ENCODE results near the gene NFATC1.

Gene NFATC1

DNA sequence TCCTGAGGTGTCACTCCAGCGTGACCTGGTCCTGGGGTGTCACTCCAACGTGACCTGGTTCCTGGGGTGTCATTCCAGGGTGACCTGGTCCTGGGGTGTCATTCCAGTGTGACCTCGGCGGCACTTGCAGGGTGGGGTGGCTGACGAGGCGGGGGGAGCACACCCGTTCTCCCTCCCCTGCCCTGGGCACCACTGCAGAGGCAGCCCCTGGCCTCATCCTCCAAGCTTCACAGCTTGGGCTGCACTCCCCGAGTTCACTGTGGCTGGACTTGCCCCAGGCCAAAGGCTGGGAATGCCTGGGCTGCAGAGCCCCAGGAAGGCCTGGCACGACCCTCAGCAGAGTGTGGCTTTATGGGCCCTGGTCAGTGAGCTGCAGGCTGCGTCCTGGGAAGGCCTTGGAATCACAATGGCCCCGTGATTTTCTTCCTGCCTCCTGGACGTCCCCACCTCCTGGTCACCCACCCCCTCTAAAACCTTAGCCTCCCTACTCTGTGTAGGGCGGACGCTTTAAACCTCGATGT is 88.3 kb downstream of the NFATC1 start:
- TF ChIP-seq, protein P1, sequence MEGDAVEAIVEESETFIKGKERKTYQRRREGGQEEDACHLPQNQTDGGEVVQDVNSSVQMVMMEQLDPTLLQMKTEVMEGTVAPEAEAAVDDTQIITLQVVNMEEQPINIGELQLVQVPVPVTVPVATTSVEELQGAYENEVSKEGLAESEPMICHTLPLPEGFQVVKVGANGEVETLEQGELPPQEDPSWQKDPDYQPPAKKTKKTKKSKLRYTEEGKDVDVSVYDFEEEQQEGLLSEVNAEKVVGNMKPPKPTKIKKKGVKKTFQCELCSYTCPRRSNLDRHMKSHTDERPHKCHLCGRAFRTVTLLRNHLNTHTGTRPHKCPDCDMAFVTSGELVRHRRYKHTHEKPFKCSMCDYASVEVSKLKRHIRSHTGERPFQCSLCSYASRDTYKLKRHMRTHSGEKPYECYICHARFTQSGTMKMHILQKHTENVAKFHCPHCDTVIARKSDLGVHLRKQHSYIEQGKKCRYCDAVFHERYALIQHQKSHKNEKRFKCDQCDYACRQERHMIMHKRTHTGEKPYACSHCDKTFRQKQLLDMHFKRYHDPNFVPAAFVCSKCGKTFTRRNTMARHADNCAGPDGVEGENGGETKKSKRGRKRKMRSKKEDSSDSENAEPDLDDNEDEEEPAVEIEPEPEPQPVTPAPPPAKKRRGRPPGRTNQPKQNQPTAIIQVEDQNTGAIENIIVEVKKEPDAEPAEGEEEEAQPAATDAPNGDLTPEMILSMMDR (IDR thresholded peaks at IDR 0.05; ENCODE audit: insufficient read depth, low read length, poor library complexity, severe bottlenecking), result no peak
- no peaks in the 10 kb centered on the region for H3K27me3 ChIP-seq (replicated peaks; ENCODE audit: control insufficient read depth, insufficient read depth, low read length)
- no peak overlapping the region for H3K4me3 ChIP-seq (replicated peaks; ENCODE audit: low read depth, low read length)
- no peaks in the 10 kb centered on the region for H3K36me3 ChIP-seq (ENCODE audit: control insufficient read depth, insufficient read depth, low read length)
- no peak for DNase-seq (ENCODE audit: extremely low read depth, insufficient read length)

DNA sequence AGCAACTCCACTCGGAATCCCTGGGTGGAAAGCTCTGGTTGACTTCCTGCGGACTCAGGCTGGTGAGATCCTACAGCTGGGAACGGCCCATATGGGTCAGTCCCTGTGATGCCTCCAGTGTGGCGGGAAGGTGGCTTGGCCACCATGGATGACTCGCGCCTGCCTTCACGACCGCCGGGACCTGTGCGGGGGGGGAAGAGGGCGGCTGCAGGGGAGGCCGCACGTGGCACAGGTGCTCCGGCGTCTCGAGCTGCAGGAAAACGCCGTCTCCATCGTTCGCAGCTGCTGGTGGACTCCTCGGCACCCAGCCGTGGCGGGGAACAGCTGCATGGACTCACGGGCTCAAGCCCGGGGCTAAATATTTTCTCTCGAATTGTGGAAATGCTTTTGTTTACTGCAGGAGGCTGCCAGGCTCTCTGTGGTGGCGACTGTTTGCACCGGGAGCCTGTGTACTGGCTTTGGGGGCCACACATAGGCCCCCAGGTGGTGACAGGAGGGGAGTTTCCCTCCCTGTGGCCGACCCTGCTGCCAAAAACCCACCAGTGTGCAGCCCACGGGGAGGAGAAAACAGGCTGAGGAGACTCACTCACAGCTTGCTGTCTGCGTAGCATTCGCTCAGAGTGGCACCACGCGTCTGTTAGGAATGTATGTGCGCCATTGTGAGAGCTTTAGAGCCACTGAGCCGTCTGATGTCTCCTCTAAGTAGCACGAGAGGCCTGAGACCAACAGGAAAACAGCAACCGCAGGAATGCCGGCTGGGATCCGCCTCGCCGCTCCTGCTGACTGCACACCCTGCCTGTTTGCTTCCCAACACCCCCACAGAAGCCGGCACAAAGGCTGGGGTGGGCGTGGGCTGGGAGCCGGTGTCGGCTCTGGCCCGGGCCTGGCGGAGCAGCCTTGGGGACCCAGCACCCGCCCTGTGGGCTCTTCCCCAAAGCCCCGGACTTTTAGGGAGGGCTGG is 89.2 kb downstream of the NFATC1 start:
- Histone ChIP-seq H3K4me3 (replicated peaks; ENCODE audit: low read depth, low read length) (no peak overlapping the region), H3K36me3 (ENCODE audit: control insufficient read depth, insufficient read depth, low read length) (no peaks in the 10 kb centered on the region), H3K27me3 (replicated peaks; ENCODE audit: control insufficient read depth, insufficient read depth, low read length) (no peaks in the 10 kb centered on the region)
- DNase-seq (ENCODE audit: extremely low read depth, insufficient read length), result no peak
- TF ChIP-seq, protein P1 (IDR thresholded peaks at IDR 0.05; ENCODE audit: insufficient read depth, low read length, poor library complexity, severe bottlenecking), result no peak

DNA sequence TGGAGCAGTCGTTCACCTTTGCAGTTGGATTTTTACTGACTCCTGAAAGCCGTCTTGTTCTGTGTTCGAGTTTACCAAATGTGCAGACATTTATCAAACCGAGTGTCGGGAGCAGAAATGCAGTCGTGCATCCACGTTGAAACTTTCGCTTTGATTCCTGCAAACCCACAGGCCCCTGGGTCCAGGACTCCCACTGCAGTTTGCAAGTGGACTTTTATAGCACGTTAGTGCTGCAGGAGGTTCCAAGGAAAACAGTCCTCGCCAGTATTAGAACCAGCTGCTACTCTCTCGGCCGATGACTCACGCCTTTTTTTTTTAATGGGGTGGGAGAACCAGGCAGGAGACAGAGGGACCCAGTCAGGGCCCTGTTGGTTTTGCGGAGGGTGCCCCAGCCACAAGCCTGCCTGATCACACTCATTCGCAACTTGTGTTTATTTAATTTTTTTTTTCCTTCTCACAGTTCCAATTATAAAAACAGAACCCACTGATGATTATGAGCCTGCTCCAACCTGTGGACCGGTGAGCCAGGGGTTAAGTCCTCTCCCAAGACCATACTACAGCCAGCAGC is 90.1 kb downstream of the NFATC1 start:
- TF ChIP-seq, protein P1 (IDR thresholded peaks at IDR 0.05; ENCODE audit: insufficient read depth, low read length, poor library complexity, severe bottlenecking), result no peak
- no peaks in the 10 kb centered on the region for H3K27me3 ChIP-seq (replicated peaks; ENCODE audit: control insufficient read depth, insufficient read depth, low read length)
- H3K4me3 ChIP-seq (replicated peaks; ENCODE audit: low read depth, low read length), result no peak overlapping the region
- DNase-seq (ENCODE audit: extremely low read depth, insufficient read length), result no peak
- no peaks in the 10 kb centered on the region for H3K36me3 ChIP-seq (ENCODE audit: control insufficient read depth, insufficient read depth, low read length)

DNA sequence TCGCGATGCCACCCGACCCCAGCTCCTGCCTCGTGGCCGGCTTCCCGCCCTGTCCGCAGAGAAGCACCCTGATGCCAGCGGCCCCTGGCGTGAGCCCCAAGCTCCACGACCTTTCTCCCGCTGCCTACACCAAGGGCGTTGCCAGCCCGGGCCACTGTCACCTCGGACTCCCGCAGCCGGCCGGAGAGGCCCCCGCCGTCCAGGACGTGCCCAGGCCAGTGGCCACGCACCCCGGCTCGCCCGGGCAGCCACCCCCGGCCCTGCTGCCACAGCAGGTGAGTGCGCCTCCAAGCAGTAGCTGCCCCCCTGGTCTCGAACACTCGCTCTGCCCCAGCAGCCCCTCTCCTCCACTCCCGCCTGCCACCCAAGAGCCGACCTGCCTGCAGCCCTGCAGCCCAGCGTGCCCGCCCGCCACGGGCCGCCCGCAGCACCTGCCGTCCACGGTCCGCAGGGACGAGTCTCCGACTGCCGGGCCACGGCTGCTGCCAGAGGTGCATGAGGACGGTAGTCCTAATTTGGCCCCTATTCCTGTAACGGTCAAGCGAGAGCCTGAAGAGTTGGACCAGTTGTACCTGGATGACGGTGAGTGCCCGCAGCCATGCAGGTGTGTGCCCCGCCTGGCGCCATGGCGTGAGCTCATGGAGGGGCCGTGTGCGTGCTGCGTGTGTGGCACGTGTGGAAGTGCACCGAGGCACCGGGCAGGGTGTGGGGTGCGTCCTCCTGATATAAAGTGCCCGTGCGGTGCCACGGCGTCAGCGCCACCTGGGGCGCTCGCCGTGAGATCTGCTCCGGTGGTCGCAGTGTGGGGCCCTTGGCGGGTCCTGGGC is 90.8 kb downstream of the NFATC1 start:
- no peak for DNase-seq (ENCODE audit: extremely low read depth, insufficient read length)
- Histone ChIP-seq H3K27me3 (replicated peaks; ENCODE audit: control insufficient read depth, insufficient read depth, low read length) (no peaks in the 10 kb centered on the region), H3K4me3 (replicated peaks; ENCODE audit: low read depth, low read length) (no peak overlapping the region), H3K36me3 (ENCODE audit: control insufficient read depth, insufficient read depth, low read length) (no peaks in the 10 kb centered on the region)
- TF ChIP-seq, protein P1 (IDR thresholded peaks at IDR 0.05; ENCODE audit: insufficient read depth, low read length, poor library complexity, severe bottlenecking), result no peak

DNA sequence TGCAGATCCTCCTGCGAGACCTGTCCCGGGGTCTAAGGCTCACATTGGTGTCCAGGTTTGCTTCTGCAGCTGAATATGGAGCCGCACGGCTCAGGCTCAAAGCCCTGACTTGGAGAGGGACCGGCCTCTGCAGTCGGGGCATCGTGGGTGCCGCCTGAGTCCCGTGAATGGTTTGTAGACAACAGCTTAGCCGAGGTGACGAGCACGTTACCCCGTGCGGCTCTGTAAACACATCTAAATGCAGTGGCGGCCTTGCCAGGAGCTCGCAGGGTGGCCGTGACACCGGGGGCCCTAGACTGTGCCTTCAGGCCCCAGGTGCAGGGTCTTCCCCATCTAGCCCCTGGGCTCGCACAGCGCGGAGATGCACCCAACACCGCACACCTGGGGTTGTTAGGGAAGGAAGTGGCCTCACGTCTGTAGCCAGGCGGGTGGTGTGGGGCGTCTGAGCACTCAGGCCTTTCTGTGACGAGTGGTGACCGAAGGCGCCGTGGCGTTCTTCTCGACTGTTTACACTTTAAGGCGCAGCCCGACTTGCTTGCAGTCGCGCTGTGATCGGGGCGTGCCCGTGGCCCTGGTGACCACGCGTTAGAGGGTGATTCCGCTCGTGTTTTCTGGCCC is 91.6 kb downstream of the NFATC1 start:
- Histone ChIP-seq H3K36me3 (ENCODE audit: control insufficient read depth, insufficient read depth, low read length) (no peaks in the 10 kb centered on the region), H3K27me3 (replicated peaks; ENCODE audit: control insufficient read depth, insufficient read depth, low read length) (no peaks in the 10 kb centered on the region), H3K4me3 (replicated peaks; ENCODE audit: low read depth, low read length) (no peak overlapping the region)
- TF ChIP-seq, protein P1 (IDR thresholded peaks at IDR 0.05; ENCODE audit: insufficient read depth, low read length, poor library complexity, severe bottlenecking), result no peak
- DNase-seq (ENCODE audit: extremely low read depth, insufficient read length), result no peak

Measured in GM06990 (cell line).